Esophagus squamous epithelium (tissue), 4 donors: ENCODE results near the gene TFDP2.

Experiments used
- CTCF ChIP-seq, 6 experiments: fragments of 450-650 bp in 4 of 6; fragments of 200-600 bp in 2 of 6; sonication (generic) in 2 of 6; IDR thresholded peaks; one replicate each; pipeline ENCODE4 v1.5.1; 2016 to 2019; ENCODE audit warnings: antibody characterized with exemption in 6 of 6, mild to moderate bottlenecking in 4 of 6, moderate library complexity in 4 of 6
- POLR2A ChIP-seq, 4 donors: fragments of 450-650 bp; IDR thresholded peaks; one replicate each; pipeline ENCODE4 v1.6.1; 2017; ENCODE audit warnings: antibody characterized with exemption in 4 of 4, mild to moderate bottlenecking in 4 of 4, moderate library complexity in 3 of 4

- TF ChIP-seq POLR2A (IDR thresholded peaks at IDR 0.05) (no peak), CTCF (IDR thresholded peaks at IDR 0.05) (no peak)
Measured at GRCh38 chr3:141941093-141941492, 208.3 kb downstream of the TFDP2 start.
